A549 treated with dexamethasone at 1 μM for 4 hours (cell line): ENCODE results near the gene SHKBP1. TPM values are rescaled to one million over a fixed set of nuclear protein-coding genes. Genes with fewer than 3 reads are reported as not detected.

Experiments used
- total RNA-seq: library from RNA; stranded (reverse); fragments of 200-300 nt; extraction: Qiagen RNA extraction; gene quantifications from 5 replicates; pipeline ENCODE4 v1.2.3, GENCODE V29; 2022

The SHKBP1 gene
- total RNA-seq, result 93.3 to 152 TPM (median 136 TPM) in 5 replicates

GRCh38 chr19:40576585-40577451, at the start of gene SHKBP1:
TSS of gene SHKBP1 (plus strand) at chr19:40576873. CDS start at chr19:40576900, 27 bp downstream.

GRCh38 chr19:40601134-40601974, 24.7 kb downstream of the SHKBP1 start, which contains the start of gene LTBP4:
TSS of gene LTBP4 (plus strand) at chr19:40601369. CDS start at chr19:40601388, 19 bp downstream.

Other genes starting within 250 kb of the SHKBP1 start
- gene C19orf47, start 228.5 kb upstream of the SHKBP1 start, total RNA-seq, result 23.8 to 33.1 TPM (median 31.5 TPM) in 5 replicates
- gene PLD3, start 228.2 kb upstream of the SHKBP1 start, total RNA-seq, result 245 to 279 TPM (median 256 TPM) in 5 replicates
- 0.16 to 0.39 TPM (median 0.35 TPM) in 5 replicates for gene HIPK4, start 186.7 kb upstream of the SHKBP1 start, total RNA-seq
- gene PRX, start 163.5 kb upstream of the SHKBP1 start, total RNA-seq, result 1.2 to 1.3 TPM (median 1.3 TPM) in 5 replicates
- gene SERTAD1, start 150.9 kb upstream of the SHKBP1 start, total RNA-seq, result 24.4 to 31.9 TPM (median 26.1 TPM) in 5 replicates
- gene SERTAD3, start 132.5 kb upstream of the SHKBP1 start, total RNA-seq, result 36.9 to 48.9 TPM (median 44.2 TPM) in 5 replicates
- gene BLVRB, start 111.1 kb upstream of the SHKBP1 start, total RNA-seq, result 242 to 310 TPM (median 270 TPM) in 5 replicates
- 0.41 to 0.73 TPM (median 0.66 TPM) in 5 replicates for gene SPTBN4, start 109.9 kb upstream of the SHKBP1 start, total RNA-seq
- gene LTBP4, start 24.5 kb downstream of the SHKBP1 start, total RNA-seq, result 34.3 to 57.2 TPM (median 46.2 TPM) in 5 replicates
- gene NUMBL, start 113.8 kb downstream of the SHKBP1 start, total RNA-seq, result 52.1 to 81.6 TPM (median 75.1 TPM) in 5 replicates
- 75.4 to 105 TPM (median 92.9 TPM) in 5 replicates for gene COQ8B, start 140.0 kb downstream of the SHKBP1 start, total RNA-seq
- gene ITPKC, start 140.2 kb downstream of the SHKBP1 start, total RNA-seq, result 36.4 to 49.8 TPM (median 45.3 TPM) in 5 replicates
- gene ACTMAP, start 173.6 kb downstream of the SHKBP1 start, total RNA-seq, result 15.5 to 21.3 TPM (median 19.0 TPM) in 5 replicates
- 159 to 177 TPM (median 172 TPM) in 5 replicates for gene SNRPA, start 174.3 kb downstream of the SHKBP1 start, total RNA-seq
- 0.30 to 0.33 TPM in 2 of 5 replicates, not detected in the others for gene MIA, start 198.6 kb downstream of the SHKBP1 start, total RNA-seq
- 14.9 to 18.5 TPM (median 16.9 TPM) in 5 replicates for gene RAB4B, start 201.4 kb downstream of the SHKBP1 start, total RNA-seq
- gene EGLN2, start 222.3 kb downstream of the SHKBP1 start, total RNA-seq, result 74.3 to 103 TPM (median 97.3 TPM) in 5 replicates